Muscle of leg (tissue), 11 donors: ENCODE measurements around the gene SEC16A. TPM values are rescaled to one million over a fixed set of nuclear protein-coding genes. Genes with fewer than 3 reads are reported as not detected.
"Not testable (repeated sequence)": the region's sequence is repeated elsewhere in the genome, so short reads cannot be mapped to it uniquely, and the experiment has no call there.

Source experiments
- DNase-seq: peaks from one replicate; pipeline ENCODE4 v3.0.0; 2013
- H3K27ac ChIP-seq: one replicate; pipeline ENCODE4 v1.5.1; 2013; ENCODE audit warnings: mild to moderate bottlenecking, low read length, control low read depth
- H3K27me3 ChIP-seq: one replicate; pipeline ENCODE4 v1.6.1; 2013; ENCODE audit warnings: low read length; ENCODE audit not compliant: control insufficient read depth, insufficient read depth
- H3K36me3 ChIP-seq: one replicate; pipeline ENCODE4 v1.6.1; 2013; ENCODE audit warnings: low read length; ENCODE audit not compliant: control insufficient read depth, insufficient read depth
- H3K4me1 ChIP-seq: one replicate; pipeline ENCODE4 v1.6.1; 2013; ENCODE audit warnings: low read length; ENCODE audit not compliant: control insufficient read depth, insufficient read depth
- H3K4me3 ChIP-seq: one replicate; pipeline ENCODE4 v1.5.1; 2013; ENCODE audit warnings: low read length, control low read depth
- H3K9me3 ChIP-seq: replicated peaks from 2 replicates; pipeline ENCODE4 v1.6.1; 2013; ENCODE audit warnings: low read depth, low read length; ENCODE audit not compliant: control insufficient read depth
- WGBS: methylation state at CpG from one replicate; pipeline ENCODE4 v1.1.5; 2013; ENCODE audit warnings: missing lambda C conversion rate; ENCODE audit not compliant: insufficient coverage; 5-methylcytosine and 5-hydroxymethylcytosine counted together
- polyA plus RNA-seq, 8 donors: library from polyadenylated mRNA; unstranded; fragments of 120-200 nt; gene quantifications; one replicate each; pipeline versions ENCODE4 v1.2.1 to v1.2.3, GENCODE V29; 2013; ENCODE audit warnings: inconsistent platforms in 1 of 8, low replicate concordance in 1 of 8; ENCODE audit not compliant: insufficient read length in 8 of 8, insufficient read depth in 1 of 8
- total RNA-seq: library from RNA; stranded (reverse); fragments of 120-200 nt; gene quantifications from one replicate; pipeline ENCODE4 v1.2.4, GENCODE V29; 2013

The SEC16A gene
- total and polyA plus RNA-seq, 9 donors: 17.9 to 52.7 (median 37.0) TPM

GRCh38 chr9:136432591-136432990 lies 50.2 kb downstream of the SEC16A start:
- Histone ChIP-seq H3K36me3 (peaks cover 63% of the 10 kb centered on the region), H3K27me3 (no peaks in the 10 kb centered on the region), H3K4me3 (no peak overlapping the region), H3K9me3 (no peaks in the 10 kb centered on the region), H3K4me1 (peaks cover 10% of the 10 kb centered on the region), H3K27ac (no peak overlapping the region)
- DNase-seq: no peak
- WGBS: 90% methylated on average over 24 of the region's 26 CpGs

GRCh38 chr9:136431782-136432350 lies 51.0 kb downstream of the SEC16A start:
- Histone ChIP-seq H3K4me1 (peaks cover 3% of the 10 kb centered on the region), H3K4me3 (no peak overlapping the region), H3K27ac (no peak overlapping the region), H3K9me3 (no peaks in the 10 kb centered on the region), H3K27me3 (no peaks in the 10 kb centered on the region), H3K36me3 (peaks cover 60% of the 10 kb centered on the region)
- 92% methylated on average over 28 of the region's 36 CpGs for WGBS
- no peak for DNase-seq

- no peak for DNase-seq
- Histone ChIP-seq H3K27me3 (no peaks in the 10 kb centered on the region), H3K4me3 (no peak overlapping the region), H3K27ac (no peak overlapping the region), H3K9me3 (no peaks in the 10 kb centered on the region), H3K4me1 (no peaks in the 10 kb centered on the region), H3K36me3 (peaks cover 57% of the 10 kb centered on the region)
- 93% methylated on average over 17 of the region's 29 CpGs for WGBS
Observed at GRCh38 chr9:136430588-136431234, 52.1 kb downstream of the SEC16A start.

- no peaks in the 10 kb centered on the region for H3K27me3 ChIP-seq
- DNase-seq: no peak
- no peaks in the 10 kb centered on the region for H3K4me1 ChIP-seq
- peaks cover 55% of the 10 kb centered on the region for H3K36me3 ChIP-seq
- H3K27ac ChIP-seq: no peak overlapping the region
- no peaks in the 10 kb centered on the region for H3K9me3 ChIP-seq
- no peak overlapping the region for H3K4me3 ChIP-seq
- WGBS: 76% methylated on average over 29 of the region's 32 CpGs
Observed at GRCh38 chr9:136429683-136430491, 53.0 kb downstream of the SEC16A start.

GRCh38 chr9:136429075-136429628 lies 53.7 kb downstream of the SEC16A start:
- Histone ChIP-seq H3K4me3 (no peak overlapping the region), H3K27me3 (no peaks in the 10 kb centered on the region), H3K27ac (no peak overlapping the region), H3K36me3 (peaks cover 58% of the 10 kb centered on the region), H3K4me1 (no peaks in the 10 kb centered on the region), H3K9me3 (no peaks in the 10 kb centered on the region)
- WGBS: 83% methylated on average over 21 of the region's 21 CpGs
- no peak for DNase-seq

GRCh38 chr9:136426787-136427186 lies 56.1 kb downstream of the SEC16A start:
- H3K27ac ChIP-seq: no peak overlapping the region
- 91% methylated on average over 11 of the region's 12 CpGs for WGBS
- no peak for DNase-seq
- peaks cover 61% of the 10 kb centered on the region for H3K36me3 ChIP-seq
- H3K27me3 ChIP-seq: no peaks in the 10 kb centered on the region
- H3K9me3 ChIP-seq: no peaks in the 10 kb centered on the region
- no peaks in the 10 kb centered on the region for H3K4me1 ChIP-seq
- no peak overlapping the region for H3K4me3 ChIP-seq

GRCh38 chr9:136425367-136425766 lies 57.5 kb downstream of the SEC16A start:
- not testable (repeated sequence) for DNase-seq, H3K27me3 ChIP-seq, H3K4me3 ChIP-seq, H3K27ac ChIP-seq, H3K9me3 ChIP-seq, H3K4me1 ChIP-seq
- peaks cover 64% of the 10 kb centered on the region for H3K36me3 ChIP-seq
- 83% methylated on average over 4 of the region's 7 CpGs for WGBS

- Histone ChIP-seq H3K36me3 (peaks cover 63% of the 10 kb centered on the region), H3K9me3 (no peaks in the 10 kb centered on the region), H3K27ac (no peak overlapping the region), H3K4me3 (no peak overlapping the region), H3K27me3 (no peaks in the 10 kb centered on the region), H3K4me1 (no peaks in the 10 kb centered on the region)
- WGBS: 87% methylated on average over 24 of the region's 27 CpGs
- DNase-seq: no peak
Observed at GRCh38 chr9:136424750-136425362, 58.0 kb downstream of the SEC16A start.

GRCh38 chr9:136423432-136424146 lies 59.3 kb downstream of the SEC16A start:
- no peaks in the 10 kb centered on the region for H3K4me1 ChIP-seq
- no peaks in the 10 kb centered on the region for H3K9me3 ChIP-seq
- no peak for DNase-seq
- H3K36me3 ChIP-seq: peaks cover 61% of the 10 kb centered on the region
- H3K27ac ChIP-seq: no peak overlapping the region
- no peaks in the 10 kb centered on the region for H3K27me3 ChIP-seq
- 90% methylated on average over 39 of the region's 43 CpGs for WGBS
- H3K4me3 ChIP-seq: no peak overlapping the region
